K562 (cell line): ENCODE measurements around the gene MDC1. TPM values are rescaled to one million over a fixed set of nuclear protein-coding genes. Genes with fewer than 3 reads are reported as not detected.
"Not testable (repeated sequence)": the region's sequence is repeated elsewhere in the genome, so short reads cannot be mapped to it uniquely, and the experiment has no call there.

Source experiments
- ATAC-seq: fragments of 200-7000 bp; cut with Tn5 transposase; 3 replicates; pipeline ENCODE4 v1.9.1; 2020; ENCODE audit warnings: moderate library complexity
- BruUV-seq: library from RNA; stranded (reverse); fragments of 400-500 nt; replicated peaks from 2 replicates; lab custom pipeline; 2021; lab: Mats Ljungman, UMichigan
- CTCF ChIA-PET: fragments of 300-600 bp; formaldehyde crosslinking; extraction: SDS; loops from one replicate; lab custom pipeline; 2021; ENCODE audit warnings: low intra/inter-chr PET ratio; lab: Yijun Ruan, JAX
- POLR2A ChIA-PET: fragments of 300-600, 350-650 bp; sonication (Branson Sonifier 250); formaldehyde crosslinking; extraction: SDS; loops from one replicate; lab custom pipeline; 2021; ENCODE audit warnings: antibody characterized with exemption, inconsistent platforms; lab: Yijun Ruan, JAX
- DNase-seq, 4 experiments: peaks; one replicate each; pipeline versions ENCODE4 v3.0.0 to v3.0.0-alpha.2; 2011 to 2018; ENCODE audit warnings: low spot score in 3 of 4, mixed read lengths in 3 of 4; ENCODE audit errors: extremely low read depth in 1 of 4
- FAIRE-seq: peaks from 2 replicates; lab custom pipeline; 2011; peaks lifted over from hg19 to GRCh38; lab: Jason Lieb, UNC
- H2AFZ ChIP-seq: 2 replicates; pipeline ENCODE4 v1.6.0; 2011; ENCODE audit warnings: low read depth, low read length, control low read depth, inconsistent platforms
- H3K27ac ChIP-seq: fragments of 200-600 bp; 3 replicates; pipeline ENCODE4 v1.8.0; 2011; ENCODE audit warnings: low read depth, mild to moderate bottlenecking, control low read depth, inconsistent platforms, low read length, moderate library complexity, mixed read lengths; ENCODE audit errors: extremely low read depth
- H3K27me3 ChIP-seq, 2 experiments: fragments of 300-600 bp in 1 of 2; 2 replicates in 1 of 2; 3 replicates in 1 of 2; pipeline versions ENCODE4 v1.6.0 to v1.8.0; 2011; ENCODE audit warnings: inconsistent platforms in 2 of 2, low read length in 2 of 2, mild to moderate bottlenecking in 1 of 2, mixed read lengths in 1 of 2, moderate library complexity in 1 of 2; ENCODE audit not compliant: control insufficient read depth in 2 of 2, insufficient read depth in 2 of 2
- H3K36me3 ChIP-seq: fragments of 300-600 bp; 3 replicates; pipeline ENCODE4 v1.8.0; 2011; ENCODE audit warnings: mild to moderate bottlenecking, low read length, inconsistent platforms; ENCODE audit not compliant: control insufficient read depth, insufficient read depth
- H3K4me1 ChIP-seq, 2 experiments: fragments of 200-600 bp in 1 of 2; replicated peaks in 1 of 2; 2 replicates in 1 of 2; 3 replicates in 1 of 2; pipeline versions ENCODE4 v1.5.1 to v1.8.0; 2011; ENCODE audit warnings: inconsistent platforms in 2 of 2, low read length in 2 of 2, mild to moderate bottlenecking in 1 of 2, mixed read lengths in 1 of 2, moderate library complexity in 1 of 2; ENCODE audit not compliant: control insufficient read depth in 2 of 2, insufficient read depth in 2 of 2
- H3K4me2 ChIP-seq: 2 replicates; pipeline ENCODE4 v1.6.1; 2011; ENCODE audit warnings: low read length, control low read depth, inconsistent platforms, mixed read lengths; ENCODE audit not compliant: insufficient read depth
- H3K4me3 ChIP-seq: fragments of 200-600 bp; sonication (generic), shearing (Covaris generic); 2 replicates; pipeline ENCODE4 v1.5.1; 2016; ENCODE audit warnings: control low read depth, inconsistent platforms
- H3K79me2 ChIP-seq: fragments of 200-600 bp; 3 replicates; pipeline ENCODE4 v1.8.0; 2011; ENCODE audit warnings: low read length, inconsistent platforms; ENCODE audit not compliant: control insufficient read depth, insufficient read depth
- H3K9ac ChIP-seq, 2 experiments: 2 replicates each; pipeline versions ENCODE4 v1.6.0 to v1.6.1; 2011; ENCODE audit warnings: low read depth in 2 of 2, low read length in 2 of 2, control low read depth in 1 of 2, inconsistent platforms in 1 of 2, mild to moderate bottlenecking in 1 of 2, mixed read lengths in 1 of 2; ENCODE audit not compliant: insufficient read depth in 1 of 2
- H3K9me1 ChIP-seq: one replicate; pipeline ENCODE4 v1.6.0; 2011; ENCODE audit warnings: inconsistent platforms, mild to moderate bottlenecking, low read length, moderate library complexity; ENCODE audit not compliant: control insufficient read depth, insufficient read depth
- H3K9me3 ChIP-seq: replicated peaks from 2 replicates; pipeline ENCODE4 v1.5.1; 2011; ENCODE audit warnings: low read depth, low read length, inconsistent platforms; ENCODE audit not compliant: control insufficient read depth, insufficient read depth
- H4K20me1 ChIP-seq: replicated peaks from 2 replicates; pipeline ENCODE4 v1.6.1; 2011; ENCODE audit warnings: low read length, inconsistent platforms, mixed read lengths; ENCODE audit not compliant: control insufficient read depth, insufficient read depth
- BACH1 ChIP-seq: fragments of 200-800 bp; sonication (Bioruptor generic); IDR thresholded peaks from 2 replicates; pipeline ENCODE4 v1.6.1; 2016; ENCODE audit warnings: missing genetic modification characterization, missing compliant biosample characterization
- BRD4 ChIP-seq: fragments of 200-600 bp; sonication (generic); IDR thresholded peaks from 2 replicates; pipeline ENCODE4 v1.6.1; 2017; ENCODE audit warnings: inconsistent platforms
- FOXJ2 ChIP-seq: fragments of 200-800 bp; sonication (Bioruptor generic); IDR thresholded peaks from 2 replicates; pipeline ENCODE4 v1.6.1; 2016; ENCODE audit warnings: missing genetic modification characterization, missing compliant biosample characterization
- LEF1 ChIP-seq: fragments of 450-650 bp; IDR thresholded peaks from 2 replicates; pipeline ENCODE4 v1.6.1; 2016; ENCODE audit warnings: mild to moderate bottlenecking
- SMARCC2 ChIP-seq: fragments of 450-650 bp; IDR thresholded peaks from 2 replicates; pipeline ENCODE4 v1.6.1; 2017; ENCODE audit warnings: antibody characterized with exemption, moderate library complexity, mild to moderate bottlenecking, low read depth
- THRAP3 ChIP-seq: fragments of 450-650 bp; IDR thresholded peaks from 2 replicates; pipeline ENCODE4 v1.6.1; 2016; ENCODE audit warnings: mild to moderate bottlenecking, inconsistent platforms, borderline replicate concordance
- WGBS: fragments of 100-300 bp; shearing (Covaris generic); methylation state at CpG from one replicate; pipeline ENCODE4 v1.1.6; 2016; ENCODE audit warnings: low coverage, mixed read lengths; ENCODE audit not compliant: insufficient coverage; ENCODE audit errors: missing lambda C conversion rate; 5-methylcytosine and 5-hydroxymethylcytosine counted together
- in situ Hi-C: fragments of 300-500 bp; cut with MboI; formaldehyde crosslinking; loops from 4 replicates; pipeline ENCODE4 v1.15.0; 2018; ENCODE audit warnings: inconsistent platforms, mixed read lengths
- intact Hi-C: fragments of 100-400 bp; cut with micrococcal nuclease; formaldehyde crosslinking; loops from 2 replicates; pipeline ENCODE4 v1.14.2; 2022
- polyA plus RNA-seq, 8 experiments: library from polyadenylated mRNA; depleted of rRNA in 4 of 8; stranded (reverse) in 5 of 8; unstranded in 3 of 8; fragments of >200 nt; fragmentation: Nextera tagmentation in 2 of 8; fragmentation: Illumina TruSeq in 1 of 8; extraction: Ambion mirVana in 2 of 8; extraction: Trizol in 1 of 8; gene quantifications; 2 replicates each; pipeline versions ENCODE4 v1.2.1 to v1.2.3, GENCODE V29; 2011 to 2014; ENCODE audit warnings: inconsistent platforms in 1 of 8, missing spikeins in 1 of 8
- total RNA-seq, 7 experiments: library from RNA; depleted of rRNA in 6 of 7; stranded (reverse); fragments of >200 nt in 6 of 7; fragmentation: Illumina TruSeq in 2 of 7; extraction: Trizol in 2 of 7; gene quantifications; 2 replicates each; pipeline versions ENCODE4 v1.2.1 to v1.2.3, GENCODE V29; 2011 to 2021; ENCODE audit warnings: low replicate concordance in 1 of 7
- TF ChIP-seq, protein P1 (sequence below): sonication (generic); formaldehyde crosslinking; IDR thresholded peaks from 2 replicates; pipeline ENCODE4 v1.8.1; 2023; ENCODE audit warnings: mild to moderate bottlenecking, missing genetic modification reagents
- TF ChIP-seq, protein P2 (sequence below): sonication (generic); formaldehyde crosslinking; IDR thresholded peaks from 2 replicates; pipeline ENCODE4 v1.8.0; 2022; ENCODE audit warnings: missing genetic modification reagents, mild to moderate bottlenecking, borderline replicate concordance
- TF ChIP-seq, protein P3 (sequence below), 2 experiments: fragments of 250-450 bp in 1 of 2; fragments of 450-650 bp in 1 of 2; sonication (Bioruptor Pico) in 1 of 2; IDR thresholded peaks; 2 replicates each; pipeline versions ENCODE4 v1.6.1 to v1.8.0; 2016 to 2021; ENCODE audit warnings: mild to moderate bottlenecking in 2 of 2, moderate library complexity in 2 of 2, missing compliant biosample characterization in 1 of 2, missing genetic modification characterization in 1 of 2
- TF ChIP-seq, protein P4 (sequence below): fragments of 450-650 bp; formaldehyde crosslinking; IDR thresholded peaks from 2 replicates; pipeline ENCODE4 v1.4.0; 2020; ENCODE audit warnings: mild to moderate bottlenecking, moderate library complexity

The MDC1 gene
- total and polyA plus RNA-seq, 9 of the 15 experiments (the other 6 are each of a cell fraction or from before 2014, with no cell fraction given), result 8.2 to 114 (median 20.0) TPM

DNA sequence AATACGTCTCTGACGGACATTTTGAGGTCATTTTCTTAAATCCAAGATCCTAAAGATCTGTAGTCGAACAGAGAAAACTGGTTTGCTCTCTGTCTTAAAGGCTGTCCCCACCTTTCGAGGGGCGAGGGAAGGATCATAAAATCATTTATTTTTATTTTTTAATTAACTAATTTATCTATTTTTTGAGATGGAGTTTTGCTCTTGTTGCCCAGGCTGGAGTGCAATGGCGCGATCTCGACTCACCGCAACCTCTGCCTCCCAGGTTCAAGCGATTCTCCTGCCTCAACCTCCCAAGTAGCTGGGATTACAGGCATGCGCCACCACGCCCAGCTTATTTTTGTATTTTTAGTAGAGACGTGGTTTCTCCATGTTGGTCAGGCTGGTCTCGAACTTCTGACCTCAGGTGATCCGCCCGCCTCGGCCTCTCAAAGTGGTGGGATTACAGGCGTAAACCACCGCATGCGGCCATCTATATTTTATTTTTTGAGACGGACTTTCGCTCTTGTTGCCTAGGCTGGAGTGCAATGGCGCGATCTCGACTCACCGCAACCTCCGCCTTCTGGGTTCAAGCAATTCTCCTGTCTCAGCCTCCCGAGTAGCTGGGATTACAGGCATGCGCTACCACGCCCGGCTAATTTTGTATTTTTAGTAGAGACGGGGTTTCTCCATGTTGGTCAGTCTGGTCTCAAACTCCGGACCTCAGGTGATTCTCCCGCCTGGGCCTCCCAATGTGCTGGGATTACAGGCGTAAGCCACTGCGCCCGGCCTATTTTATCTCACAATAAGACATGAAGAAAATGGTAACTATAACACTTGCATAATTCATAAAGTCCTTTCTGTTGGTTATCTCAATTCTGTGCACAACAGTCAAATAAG lies 1.0 kb upstream of the MDC1 start:
- H3K27ac ChIP-seq, result peak overlapping the region; percentile 95
- in situ Hi-C loops, ATAC-seq, FAIRE-seq, H3K9me3 ChIP-seq, H3K27me3 ChIP-seq, H3K9me1 ChIP-seq: not testable (repeated sequence)
- H3K4me2 ChIP-seq, result peak overlapping the region; percentile 86
- ChIA-PET POLR2A (interaction anchor here (0.7 to 27.1 kb wide), 22 partner anchors 11 to 905 kb away, joined by 3 to 524 read pairs (median 4); partner anchors contain the start of genes DHX16 and NRM), CTCF (interaction anchor here (0.7 kb wide), 1 partner anchor 40 kb away, joined by 3 read pairs; no protein-coding TSS in a partner anchor)
- H3K4me1 ChIP-seq, result peaks cover 13 to 22% of the 10 kb centered on the region in 2 experiments
- intact Hi-C loops, result loop anchor here (1.0 to 2.0 kb wide), 4 partner anchors 31 to 161 kb away; partner anchors contain the start of genes GNL1, MRPS18B, PPP1R10 and PRR3
- peak overlapping the region; percentile 71 for H2AFZ ChIP-seq
- peak in 1 of 4 experiments; percentile 40 for DNase-seq
- H3K79me2 ChIP-seq, result peaks cover 83% of the 10 kb centered on the region
- TSS peak; percentile 16 for BruUV-seq
- peaks cover 38% of the 10 kb centered on the region for H3K36me3 ChIP-seq
- WGBS, result 34% methylated on average over 32 of the region's 37 CpGs
- peaks cover 17% of the 10 kb centered on the region for H4K20me1 ChIP-seq
- peak overlapping the region; percentile 32 for H3K4me3 ChIP-seq
- peak overlapping the region; percentile 86 to 89; a peak in 3 of 4 replicates for H3K9ac ChIP-seq
- TF ChIP-seq BRD4, result 0 out of 2 replicates have a peak, but pooled peaks have one; percentile 19
- TF ChIP-seq SMARCC2, result peak; percentile 22; the same call in 1 of the 2 replicates
- TF ChIP-seq, protein P1, sequence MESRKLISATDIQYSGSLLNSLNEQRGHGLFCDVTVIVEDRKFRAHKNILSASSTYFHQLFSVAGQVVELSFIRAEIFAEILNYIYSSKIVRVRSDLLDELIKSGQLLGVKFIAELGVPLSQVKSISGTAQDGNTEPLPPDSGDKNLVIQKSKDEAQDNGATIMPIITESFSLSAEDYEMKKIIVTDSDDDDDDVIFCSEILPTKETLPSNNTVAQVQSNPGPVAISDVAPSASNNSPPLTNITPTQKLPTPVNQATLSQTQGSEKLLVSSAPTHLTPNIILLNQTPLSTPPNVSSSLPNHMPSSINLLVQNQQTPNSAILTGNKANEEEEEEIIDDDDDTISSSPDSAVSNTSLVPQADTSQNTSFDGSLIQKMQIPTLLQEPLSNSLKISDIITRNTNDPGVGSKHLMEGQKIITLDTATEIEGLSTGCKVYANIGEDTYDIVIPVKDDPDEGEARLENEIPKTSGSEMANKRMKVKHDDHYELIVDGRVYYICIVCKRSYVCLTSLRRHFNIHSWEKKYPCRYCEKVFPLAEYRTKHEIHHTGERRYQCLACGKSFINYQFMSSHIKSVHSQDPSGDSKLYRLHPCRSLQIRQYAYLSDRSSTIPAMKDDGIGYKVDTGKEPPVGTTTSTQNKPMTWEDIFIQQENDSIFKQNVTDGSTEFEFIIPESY (CRISPR knock-in tag), result peak; percentile 90
- TF ChIP-seq LEF1, result peak; percentile 17; the same call in 1 of the 2 replicates
- TF ChIP-seq, protein P2, sequence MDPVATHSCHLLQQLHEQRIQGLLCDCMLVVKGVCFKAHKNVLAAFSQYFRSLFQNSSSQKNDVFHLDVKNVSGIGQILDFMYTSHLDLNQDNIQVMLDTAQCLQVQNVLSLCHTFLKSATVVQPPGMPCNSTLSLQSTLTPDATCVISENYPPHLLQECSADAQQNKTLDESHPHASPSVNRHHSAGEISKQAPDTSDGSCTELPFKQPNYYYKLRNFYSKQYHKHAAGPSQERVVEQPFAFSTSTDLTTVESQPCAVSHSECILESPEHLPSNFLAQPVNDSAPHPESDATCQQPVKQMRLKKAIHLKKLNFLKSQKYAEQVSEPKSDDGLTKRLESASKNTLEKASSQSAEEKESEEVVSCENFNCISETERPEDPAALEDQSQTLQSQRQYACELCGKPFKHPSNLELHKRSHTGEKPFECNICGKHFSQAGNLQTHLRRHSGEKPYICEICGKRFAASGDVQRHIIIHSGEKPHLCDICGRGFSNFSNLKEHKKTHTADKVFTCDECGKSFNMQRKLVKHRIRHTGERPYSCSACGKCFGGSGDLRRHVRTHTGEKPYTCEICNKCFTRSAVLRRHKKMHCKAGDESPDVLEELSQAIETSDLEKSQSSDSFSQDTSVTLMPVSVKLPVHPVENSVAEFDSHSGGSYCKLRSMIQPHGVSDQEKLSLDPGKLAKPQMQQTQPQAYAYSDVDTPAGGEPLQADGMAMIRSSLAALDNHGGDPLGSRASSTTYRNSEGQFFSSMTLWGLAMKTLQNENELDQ (CRISPR knock-in tag), result 0 out of 2 replicates have a peak, but pooled peaks have one; percentile 62
- TF ChIP-seq, protein P3, sequence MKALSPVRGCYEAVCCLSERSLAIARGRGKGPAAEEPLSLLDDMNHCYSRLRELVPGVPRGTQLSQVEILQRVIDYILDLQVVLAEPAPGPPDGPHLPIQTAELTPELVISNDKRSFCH (CRISPR knock-in tag; IDR thresholded peaks at IDR 0.05), result 0 out of 2 replicates have a peak, but pooled peaks have one; percentile 32
- TF ChIP-seq, protein P3 (tag; IDR thresholded peaks at IDR 0.05), result not testable (repeated sequence)
- TF ChIP-seq BACH1 (tag), result peak; percentile 32
- TF ChIP-seq THRAP3, result peak; percentile 76; the same call in 1 of the 2 replicates
- TF ChIP-seq, protein P4, sequence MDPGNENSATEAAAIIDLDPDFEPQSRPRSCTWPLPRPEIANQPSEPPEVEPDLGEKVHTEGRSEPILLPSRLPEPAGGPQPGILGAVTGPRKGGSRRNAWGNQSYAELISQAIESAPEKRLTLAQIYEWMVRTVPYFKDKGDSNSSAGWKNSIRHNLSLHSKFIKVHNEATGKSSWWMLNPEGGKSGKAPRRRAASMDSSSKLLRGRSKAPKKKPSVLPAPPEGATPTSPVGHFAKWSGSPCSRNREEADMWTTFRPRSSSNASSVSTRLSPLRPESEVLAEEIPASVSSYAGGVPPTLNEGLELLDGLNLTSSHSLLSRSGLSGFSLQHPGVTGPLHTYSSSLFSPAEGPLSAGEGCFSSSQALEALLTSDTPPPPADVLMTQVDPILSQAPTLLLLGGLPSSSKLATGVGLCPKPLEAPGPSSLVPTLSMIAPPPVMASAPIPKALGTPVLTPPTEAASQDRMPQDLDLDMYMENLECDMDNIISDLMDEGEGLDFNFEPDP (CRISPR knock-in tag), result peak; percentile 65; the same call in 1 of the 2 replicates
- TF ChIP-seq FOXJ2 (tag), result 0 out of 2 replicates have a peak, but pooled peaks have one; percentile 24
